ENCODE measurements around the gene SORBS1.
"Not testable (repeated sequence)": the region's sequence is repeated elsewhere in the genome, so short reads cannot be mapped to it uniquely, and the experiment has no call there.

SORBS1 gene

DNA sequence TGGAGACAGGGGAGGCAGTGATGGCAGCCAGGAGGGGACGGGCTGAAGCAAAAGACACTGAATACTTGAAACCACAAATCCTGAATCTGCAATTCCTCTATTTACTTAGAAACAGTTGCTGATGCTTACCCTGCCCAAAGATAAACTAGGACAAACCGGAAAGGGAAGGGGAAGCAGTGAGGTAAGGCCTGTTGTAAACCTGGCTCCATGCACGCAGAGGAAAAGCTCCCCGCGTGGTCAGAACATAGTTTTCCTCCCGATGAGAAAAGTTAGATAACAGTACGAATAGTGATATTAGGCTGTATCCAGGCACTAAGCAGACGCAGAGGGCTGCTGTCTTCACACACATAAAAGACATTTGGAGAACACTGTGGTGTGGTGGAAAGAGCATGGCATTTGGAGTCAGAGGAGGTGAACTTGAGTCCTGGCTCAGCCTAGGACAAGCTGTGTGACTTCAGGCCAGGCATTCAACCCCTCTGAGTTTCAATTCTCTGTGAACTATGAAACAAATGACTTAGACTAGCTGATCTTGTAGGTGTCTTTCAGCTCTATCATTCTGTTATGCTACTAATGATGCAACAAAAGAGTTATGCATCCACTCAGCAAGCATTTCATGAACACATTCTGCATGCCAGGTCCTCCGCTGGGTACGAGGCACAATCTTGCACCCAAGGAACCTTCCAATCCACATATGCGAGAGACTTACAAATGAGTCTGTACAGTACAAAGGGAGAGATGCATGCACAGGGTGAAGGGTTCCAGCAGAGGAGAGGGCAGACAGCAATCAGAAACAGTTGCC, 80.9 kb downstream of the SORBS1 start:
- DNase-seq: no peak

DNA sequence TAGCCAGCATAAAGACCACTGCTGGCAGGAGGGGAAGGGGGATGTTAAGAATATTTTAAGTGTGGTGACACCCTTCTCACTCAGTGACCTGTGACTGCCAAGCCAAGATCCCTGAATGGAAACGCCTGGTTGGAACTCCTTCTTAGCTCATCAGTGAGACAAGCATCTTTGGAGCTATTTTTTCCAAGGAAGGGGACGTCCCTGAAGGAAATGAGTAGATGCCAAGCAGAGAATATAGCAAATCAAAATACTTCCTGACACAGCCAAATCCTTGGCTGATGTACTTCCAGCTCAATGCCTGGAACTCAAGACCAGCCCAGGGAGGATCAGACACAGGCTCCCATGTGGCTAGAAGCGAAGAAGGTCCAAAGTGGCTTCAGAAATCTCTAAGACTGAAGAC, 82.2 kb downstream of the SORBS1 start:
- DNase-seq: no peak

- no peak for DNase-seq
Observed at GRCh38 chr10:95478185-95478584, 83.0 kb downstream of the SORBS1 start.

GRCh38 chr10:95477175-95477520, 84.0 kb downstream of the SORBS1 start:
- no peak for DNase-seq

- DNase-seq: no peak
Observed at GRCh38 chr10:95476469-95477174, 84.5 kb downstream of the SORBS1 start.

GRCh38 chr10:95475827-95476468, 85.2 kb downstream of the SORBS1 start:
- DNase-seq: no peak

GRCh38 chr10:95475003-95475383, 86.2 kb downstream of the SORBS1 start:
- no peak for DNase-seq

DNA sequence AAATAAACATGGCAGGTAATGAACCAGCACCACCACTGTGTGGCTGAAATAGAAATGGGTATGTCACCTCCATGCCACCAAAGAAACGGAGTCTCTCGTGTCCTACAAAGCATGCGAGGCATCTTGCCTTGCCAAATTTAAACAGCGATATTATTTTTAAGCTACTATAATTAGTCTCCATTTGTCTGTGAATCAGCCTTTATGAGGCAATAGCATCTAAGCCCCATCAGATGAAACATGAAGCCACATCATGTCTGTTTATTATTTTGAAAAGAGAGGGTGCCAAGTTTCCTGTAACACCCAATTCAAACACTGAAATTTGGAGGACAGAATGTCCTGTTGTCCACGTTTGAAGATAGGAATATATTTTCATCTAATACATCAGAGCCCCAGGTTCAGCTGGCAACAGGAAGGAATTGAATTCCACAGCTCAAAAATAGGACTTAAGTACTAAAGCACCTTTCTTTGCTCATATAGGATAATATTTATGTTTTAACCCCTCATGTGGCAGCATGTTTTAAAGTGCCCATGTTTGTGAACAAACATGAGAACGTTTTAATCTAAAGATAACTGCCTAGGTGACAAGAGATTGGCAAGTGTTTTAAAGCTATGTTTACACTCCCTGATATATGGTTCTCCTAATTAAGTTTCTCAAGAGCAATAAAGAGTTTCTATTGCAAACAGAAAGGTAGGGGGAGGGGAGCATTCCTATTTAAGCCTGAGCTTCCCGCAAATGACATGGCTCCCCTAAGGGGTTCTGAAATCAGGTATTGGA, 86.8 kb downstream of the SORBS1 start:
- DNase-seq: no peak

DNA sequence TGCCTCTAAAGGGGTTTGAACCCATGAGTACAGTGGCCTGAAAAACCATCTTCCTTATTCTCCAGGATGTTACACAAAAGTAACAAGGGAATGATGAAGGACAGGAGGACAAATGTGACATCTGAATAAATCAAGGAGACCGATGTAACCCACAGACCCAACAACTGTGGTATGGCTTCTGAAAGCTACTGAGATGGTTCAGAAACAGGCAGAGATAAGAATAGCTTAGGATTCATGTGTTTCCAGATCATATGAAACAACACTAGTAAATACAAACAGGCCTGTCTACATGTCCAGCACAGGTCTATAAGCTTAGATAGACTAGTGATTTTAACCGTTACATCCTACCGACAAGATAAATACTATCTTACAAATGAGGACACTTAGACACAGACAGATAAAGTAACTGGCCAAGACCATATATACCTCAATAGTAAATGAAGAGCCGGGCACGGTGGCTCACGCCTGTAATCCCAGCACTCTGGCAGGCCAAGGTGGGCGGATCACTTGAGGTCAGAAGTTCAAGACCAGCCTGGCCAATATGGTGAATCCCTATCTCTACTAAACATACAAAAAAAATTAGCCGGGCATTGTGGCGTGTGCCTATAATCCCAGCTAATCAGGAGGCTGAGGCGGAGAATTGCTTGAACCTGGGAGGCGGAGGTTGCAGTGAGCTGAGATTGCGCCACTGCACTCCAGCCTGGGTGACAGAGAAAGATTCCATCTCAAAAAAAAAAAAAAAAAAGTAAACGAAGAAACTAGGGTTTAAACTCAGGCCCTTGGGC, 88.7 kb downstream of the SORBS1 start:
- no peak for DNase-seq

- no peak for DNase-seq
Observed at GRCh38 chr10:95469676-95470075, 91.5 kb downstream of the SORBS1 start.

DNA sequence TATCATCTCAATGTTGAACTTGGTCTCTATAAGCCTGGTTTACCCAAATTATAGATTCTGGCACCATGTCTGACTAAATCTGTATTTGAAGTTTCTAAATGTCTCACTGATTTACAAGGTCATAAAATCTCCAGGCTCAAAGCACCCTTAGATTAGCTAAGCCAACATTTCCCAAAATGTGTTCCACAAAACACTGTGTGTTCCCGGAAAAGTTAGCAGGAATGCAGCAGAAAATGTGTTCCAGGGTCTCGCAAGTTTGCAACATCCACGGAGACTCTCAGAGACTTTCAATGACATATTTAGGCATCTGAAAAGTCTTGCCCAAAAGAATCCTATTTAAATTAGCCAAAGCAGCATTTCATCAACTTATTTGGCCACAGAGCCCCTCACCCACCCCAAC, 91.9 kb downstream of the SORBS1 start:
- DNase-seq: no peak

DNA sequence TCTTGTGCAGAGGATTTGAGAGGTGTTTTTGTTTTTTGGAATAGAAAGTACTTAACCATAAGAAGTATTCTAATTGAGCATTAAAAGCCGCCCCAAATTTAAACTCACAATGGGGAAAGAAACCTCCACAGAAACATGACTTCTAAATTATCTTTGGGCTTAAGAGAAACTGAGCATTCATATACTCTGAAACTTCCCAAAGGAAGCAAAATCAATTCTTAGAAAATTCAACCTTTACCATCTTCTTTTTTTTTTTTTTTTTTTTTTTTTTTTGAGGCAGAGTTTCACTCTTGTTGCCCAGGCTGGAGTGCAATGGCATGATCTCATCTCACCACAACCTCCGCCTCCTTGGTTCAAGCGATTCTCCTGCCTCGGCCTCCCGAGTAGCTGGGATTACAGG, 93.5 kb downstream of the SORBS1 start:
- DNase-seq: not testable (repeated sequence)

DNA sequence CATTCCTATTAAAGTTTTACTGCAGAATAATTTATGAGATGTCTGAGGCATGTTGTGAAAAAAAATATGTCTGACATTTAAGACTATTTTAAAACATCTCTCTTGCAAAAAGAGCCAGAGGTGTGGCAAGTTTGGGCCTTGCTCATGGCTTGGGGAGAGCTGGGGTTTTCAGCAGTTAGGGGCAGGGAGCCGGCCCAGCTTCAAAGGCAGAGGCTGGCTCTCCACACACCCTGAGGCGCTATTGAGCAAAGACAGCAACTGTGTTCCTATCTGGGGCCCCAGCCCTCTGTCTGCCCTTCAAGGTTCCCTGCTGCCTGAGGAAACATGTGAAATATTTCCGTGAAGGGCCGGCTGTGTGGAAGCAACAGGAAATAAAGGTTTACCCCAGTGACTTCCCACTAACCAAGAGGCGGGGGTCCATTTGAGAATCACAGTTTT, 94.0 kb downstream of the SORBS1 start:
- no peak for DNase-seq

DNA sequence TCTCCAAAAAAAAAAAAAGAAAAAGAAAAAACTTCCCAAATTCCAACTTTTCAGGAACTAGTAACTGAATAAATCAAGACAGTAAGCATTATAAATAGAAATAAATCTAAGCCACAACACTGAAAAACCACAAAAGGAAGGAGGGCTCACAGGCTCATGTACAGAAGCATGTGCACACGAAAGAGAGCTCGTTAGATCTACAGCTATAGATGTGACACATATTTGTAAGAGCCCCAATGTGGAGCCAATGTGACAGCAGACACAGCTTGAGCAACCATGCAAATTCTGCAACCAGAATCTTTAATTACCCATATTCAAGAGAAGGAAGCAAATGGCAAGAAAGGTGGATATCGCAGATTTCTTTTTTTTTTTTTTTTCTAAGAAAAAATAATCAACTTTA, 94.7 kb downstream of the SORBS1 start:
- no peak for DNase-seq

- peak in 1 of 2 experiments; percentile 10 for DNase-seq
Observed at GRCh38 chr10:95464280-95464679, 96.9 kb downstream of the SORBS1 start.

DNA sequence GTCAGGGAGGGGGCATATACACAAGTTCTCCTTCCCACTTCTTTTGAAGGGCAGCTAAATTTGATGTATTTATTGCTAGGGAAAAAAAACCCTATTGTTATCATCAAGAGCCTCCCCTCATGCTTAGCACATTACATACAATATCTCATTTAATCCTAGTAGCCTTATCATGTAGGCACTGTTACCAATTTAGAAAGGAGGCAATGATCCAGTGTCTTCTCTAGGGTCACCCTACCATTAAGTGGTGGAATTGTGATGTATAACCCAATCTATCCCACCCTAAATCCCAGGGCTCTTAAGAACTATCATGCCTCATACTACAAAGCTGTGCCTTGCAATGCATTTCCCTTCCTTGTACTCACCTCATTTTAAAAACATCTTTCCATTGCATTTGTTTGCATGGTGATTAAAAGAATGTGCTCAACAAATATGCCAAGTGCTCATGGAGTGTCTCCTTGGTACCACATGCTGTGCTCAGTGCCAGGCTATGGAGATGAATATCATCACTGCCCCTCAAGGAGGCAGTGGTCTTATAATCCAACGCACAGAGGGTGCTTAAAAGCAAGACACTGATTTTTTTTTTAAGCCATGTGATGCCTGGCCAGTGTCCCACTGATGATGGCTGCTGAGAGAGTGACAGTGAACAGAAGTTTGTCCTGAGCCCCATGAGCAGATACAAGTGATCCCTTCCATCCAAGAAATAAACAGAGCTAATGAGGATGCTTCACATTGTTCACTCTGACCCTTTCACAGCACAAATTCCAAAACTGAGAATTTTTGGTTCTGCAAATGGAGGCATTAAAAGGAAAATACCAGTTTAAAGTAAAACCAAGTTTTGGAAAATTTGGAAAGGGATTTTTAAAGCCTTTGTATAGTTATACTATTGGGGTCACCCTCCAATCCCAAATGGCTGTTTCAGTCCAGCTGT, 98.2 kb downstream of the SORBS1 start:
- no peak for DNase-seq

DNA sequence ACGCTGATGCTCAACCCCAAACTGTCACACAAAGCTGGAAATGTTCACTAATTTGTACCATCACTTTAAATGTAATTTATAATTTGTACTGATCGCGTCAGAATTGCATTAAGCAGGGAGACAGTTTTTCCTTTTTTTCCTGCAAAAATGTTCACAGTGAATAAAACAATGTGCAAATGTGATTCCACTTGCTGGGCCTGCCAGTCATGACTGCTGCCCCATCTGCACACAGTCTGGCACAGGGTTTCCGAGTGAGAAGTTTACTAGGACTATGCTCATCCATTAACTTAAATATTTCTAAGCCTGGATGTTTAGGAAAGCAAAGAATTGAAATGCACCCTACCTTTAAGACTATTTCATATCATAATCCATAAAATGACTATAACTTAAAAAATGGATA, 99.6 kb downstream of the SORBS1 start:
- DNase-seq: no peak

- DNase-seq: no peak
Observed at GRCh38 chr10:95459446-95460045, 101.6 kb downstream of the SORBS1 start.

- no peak for DNase-seq
Observed at GRCh38 chr10:95458871-95459270, 102.3 kb downstream of the SORBS1 start.

DNA sequence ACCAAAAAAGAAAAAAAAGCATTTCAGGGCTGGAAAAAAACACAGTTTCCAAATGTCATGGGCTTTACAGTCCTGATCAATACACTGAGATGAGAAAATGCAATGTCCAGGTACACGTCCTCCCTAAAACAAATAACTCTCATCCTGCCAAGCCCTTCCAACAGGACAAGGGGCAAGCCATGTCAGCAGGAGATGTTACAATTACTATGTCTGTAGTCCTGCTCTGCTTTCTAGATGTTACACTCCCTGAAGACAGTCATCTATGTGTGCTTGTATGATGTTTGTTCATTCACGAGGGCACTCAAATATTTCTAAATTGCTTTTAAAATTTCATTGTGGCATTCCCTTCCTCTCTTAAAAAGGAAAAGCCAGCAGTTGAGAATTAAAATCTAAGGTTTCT, 103.2 kb downstream of the SORBS1 start:
- no peak for DNase-seq
